Right cardiac atrium (tissue), 5 donors: ENCODE measurements around the gene METTL14. TPM values are rescaled to one million over a fixed set of nuclear protein-coding genes. Genes with fewer than 3 reads are reported as not detected.

Experiments used
- ATAC-seq, 2 donors: fragments of 200-7000 bp; cut with Tn5 transposase; one replicate each; pipeline versions ENCODE4 v1.8.0 to v1.9.1; 2020; ENCODE audit warnings: moderate library complexity in 2 of 2, mild to moderate bottlenecking in 1 of 2
- DNase-seq, 3 donors: peaks; one replicate each; pipeline ENCODE4 v3.0.0-alpha.2; 2020
- H3K27ac ChIP-seq: one replicate; pipeline ENCODE4 v1.5.1; 2013; ENCODE audit warnings: mild to moderate bottlenecking, low read length, control low read depth, moderate library complexity
- H3K27me3 ChIP-seq: one replicate; pipeline ENCODE4 v1.6.1; 2013; ENCODE audit not compliant: control insufficient read depth, insufficient read depth
- H3K4me1 ChIP-seq: one replicate; pipeline ENCODE4 v1.6.1; 2013; ENCODE audit warnings: low read length; ENCODE audit not compliant: control insufficient read depth, insufficient read depth
- H3K4me3 ChIP-seq: one replicate; pipeline ENCODE4 v1.5.1; 2013; ENCODE audit warnings: low read length, control low read depth
- H3K9me3 ChIP-seq: one replicate; pipeline ENCODE4 v1.6.1; 2013; ENCODE audit warnings: low read length; ENCODE audit not compliant: control insufficient read depth
- WGBS: extraction: QIAGEN DNeasy Blood & Tissue Kit; methylation state at CpG from one replicate; pipeline ENCODE4 v1.1.7; 2013; 5-methylcytosine and 5-hydroxymethylcytosine counted together
- intact Hi-C, 4 donors: fragments of 100-400 bp; cut with DNase I; formaldehyde crosslinking; loops; one replicate each; pipeline versions ENCODE4 v1.11.0 to v1.14.0; 2022 to 2023
- polyA plus RNA-seq: library from polyadenylated mRNA; stranded (reverse); fragments of 200-250 nt; gene quantifications from one replicate; pipeline ENCODE4 v1.2.3, GENCODE V29; 2013
- total RNA-seq, 4 donors: library from RNA; stranded (reverse); fragmentation: NEBNext Ultra II Directional; extraction: Animal tissue kit (Norgen Biotek cat#: 25700); gene quantifications; one replicate each; pipeline ENCODE4 v1.2.1, GENCODE V29; 2021
- donor health status: healthy with polysubstance abuse.
- donor health status: DM: no; HTN: yes; CAD: no.
- donor health status: DM: no; HTN: no; CAD: no.
- donor health status: DM: no; HTN: yes; CAD: no; lungs with severe emphysema.
- donor health status: DM: yes; HTN: yes; CAD: no.

METTL14 gene
- total and polyA plus RNA-seq, 5 donors: 5.9 to 38.9 (median 32.8) TPM

DNA sequence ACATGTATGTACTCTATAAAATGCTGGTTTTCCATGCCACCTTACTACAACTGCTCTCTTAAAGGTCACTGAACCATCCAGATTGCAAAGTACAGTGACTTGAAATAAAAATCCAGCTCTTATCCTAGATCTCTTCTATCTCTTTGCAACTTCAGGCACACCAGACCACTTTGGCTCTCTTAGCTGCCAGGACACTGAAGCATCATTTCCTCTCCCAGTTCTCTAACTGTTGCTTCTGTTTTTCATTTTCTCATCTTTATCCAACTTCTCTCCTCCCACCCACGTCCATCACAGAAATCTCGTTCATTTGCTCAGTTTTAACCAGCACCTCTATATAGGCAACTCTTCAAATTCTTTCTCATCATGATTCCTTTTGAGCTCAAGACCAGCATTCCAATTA is 74.3 kb downstream of the METTL14 start:
- H3K4me3 ChIP-seq: no peak overlapping the region
- intact Hi-C loops: no loop called here
- DNase-seq (no peak), ATAC-seq (no peak)
- peaks cover 6% of the 10 kb centered on the region for H3K4me1 ChIP-seq
- H3K27me3 ChIP-seq: no peaks in the 10 kb centered on the region
- 60% methylated on average over 2 of the region's 2 CpGs for WGBS
- no peak overlapping the region for H3K27ac ChIP-seq
- H3K9me3 ChIP-seq: no peaks in the 10 kb centered on the region

GRCh38 chr4:118760092-118760491 is 74.9 kb downstream of the METTL14 start:
- intact Hi-C loops: loop anchor here in 2 of 4 donors (10.0 kb wide), 2 partner anchors 125 to 205 kb away; partner anchors contain the start of gene SYNPO2 (in 1 of the 2)
- H3K9me3 ChIP-seq: no peaks in the 10 kb centered on the region
- H3K4me1 ChIP-seq: peaks cover 6% of the 10 kb centered on the region
- ATAC-seq (no peak), DNase-seq (no peak)
- H3K4me3 ChIP-seq: no peak overlapping the region
- H3K27ac ChIP-seq: no peak overlapping the region
- 88% methylated on average over 3 of the region's 3 CpGs for WGBS
- H3K27me3 ChIP-seq: no peaks in the 10 kb centered on the region

GRCh38 chr4:118760493-118760892 is 75.3 kb downstream of the METTL14 start:
- Histone ChIP-seq H3K4me3 (no peak overlapping the region), H3K27me3 (no peaks in the 10 kb centered on the region), H3K4me1 (peaks cover 6% of the 10 kb centered on the region), H3K9me3 (no peaks in the 10 kb centered on the region), H3K27ac (no peak overlapping the region)
- 97% methylated on average over 5 of the region's 5 CpGs for WGBS
- intact Hi-C loops: loop anchor here in 2 of 4 donors (10.0 kb wide), 2 partner anchors 124 to 204 kb away; partner anchors contain the start of gene SYNPO2 (in 1 of the 2)
- DNase-seq: no peak
- ATAC-seq: no peak

DNA sequence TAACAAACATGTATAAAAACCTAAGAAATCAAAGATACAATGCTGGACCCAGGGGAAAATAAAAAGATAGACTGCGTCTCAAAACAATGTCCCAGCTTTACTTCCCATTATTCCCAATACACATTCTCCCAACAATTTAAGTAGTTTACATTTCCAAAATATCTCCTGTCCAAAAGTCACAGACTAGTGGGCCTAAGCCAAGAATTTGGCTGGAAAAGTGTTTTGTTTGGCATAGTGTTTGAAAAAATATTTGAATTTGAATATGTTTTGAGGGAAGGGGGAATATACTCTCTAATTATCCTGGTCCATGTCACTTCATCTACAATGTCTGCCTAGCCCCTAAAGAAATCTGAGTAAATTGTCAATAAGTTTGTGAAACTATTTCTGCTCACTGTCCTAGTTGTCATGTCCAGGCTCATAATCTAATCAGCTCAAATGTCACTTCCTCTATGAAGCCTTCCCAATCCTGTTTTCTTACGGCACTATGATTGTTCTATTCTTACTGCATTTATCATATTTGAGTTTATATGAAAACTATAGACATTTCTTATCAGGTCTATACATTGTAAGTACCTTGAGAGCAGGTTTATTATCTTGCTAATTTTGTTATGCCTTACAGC is 76.3 kb downstream of the METTL14 start:
- Histone ChIP-seq H3K9me3 (no peaks in the 10 kb centered on the region), H3K4me1 (peaks cover 2% of the 10 kb centered on the region), H3K4me3 (no peak overlapping the region), H3K27ac (no peak overlapping the region), H3K27me3 (no peaks in the 10 kb centered on the region)
- DNase-seq (no peak), ATAC-seq (peak in 1 of 2 donors; percentile 12)
- intact Hi-C loops: loop anchor here in 2 of 4 donors (10.0 kb wide), 2 partner anchors 123 to 203 kb away; partner anchors contain the start of gene SYNPO2 (in 1 of the 2)
- WGBS: 29% methylated on average over 2 of the region's 2 CpGs

GRCh38 chr4:118762155-118762554 is 77.0 kb downstream of the METTL14 start:
- Histone ChIP-seq H3K4me1 (peaks cover 4% of the 10 kb centered on the region), H3K4me3 (no peak overlapping the region), H3K9me3 (no peaks in the 10 kb centered on the region), H3K27me3 (no peaks in the 10 kb centered on the region), H3K27ac (peak overlapping the region; percentile 64)
- intact Hi-C loops: loop anchor here in 2 of 4 donors (10.0 kb wide), 2 partner anchors 123 to 203 kb away; partner anchors contain the start of gene SYNPO2 (in 1 of the 2)
- 52% methylated on average over 5 of the region's 5 CpGs for WGBS
- ATAC-seq (no peak), DNase-seq (no peak)

GRCh38 chr4:118762730-118763477 is 77.7 kb downstream of the METTL14 start:
- 59% methylated on average over 3 of the region's 3 CpGs for WGBS
- no peaks in the 10 kb centered on the region for H3K27me3 ChIP-seq
- no peak for ATAC-seq
- no peak for DNase-seq
- no peak overlapping the region for H3K27ac ChIP-seq
- no peak overlapping the region for H3K4me3 ChIP-seq
- no peaks in the 10 kb centered on the region for H3K9me3 ChIP-seq
- intact Hi-C loops: loop anchor here in 2 of 4 donors (10.0 kb wide), 2 partner anchors 122 to 202 kb away; partner anchors contain the start of gene SYNPO2 (in 1 of the 2)
- H3K4me1 ChIP-seq: peaks cover 5% of the 10 kb centered on the region

Other genes starting within 250 kb of the METTL14 start
- 10 to 100 TPM; 13.8 to 37.1 (median 20.9) TPM for gene SEC24D, start 150.7 kb downstream of the METTL14 start, total RNA-seq
- 7.3 TPM for gene SEC24D, start 150.7 kb downstream of the METTL14 start, polyA plus RNA-seq
- 100 to 1,000 TPM; 111 to 134 (median 118) TPM for gene SYNPO2, start 203.5 kb downstream of the METTL14 start, total RNA-seq
- gene SYNPO2, start 203.5 kb downstream of the METTL14 start, polyA plus RNA-seq: 29.6 TPM